ENCODE data around the gene MMP13. TPM values are rescaled to one million over a fixed set of nuclear protein-coding genes. Genes with fewer than 3 reads are reported as not detected.

The MMP13 gene
- total RNA-seq, 1 experiment from 2014 or later, result not detected

GRCh38 chr11:102957953-102958352, 2.4 kb upstream of the MMP13 start:
- Histone ChIP-seq H3K4me3 (ENCODE audit: low read depth, low read length, poor library complexity, severe bottlenecking) (no peak overlapping the region), H3K36me3 (ENCODE audit: insufficient read depth, low read length, poor library complexity, severe bottlenecking) (no peaks in the 10 kb centered on the region), H3K9me3 (ENCODE audit: low read depth, low read length, poor library complexity, severe bottlenecking) (no peaks in the 10 kb centered on the region), H3K27ac (ENCODE audit: low read depth, low read length, poor library complexity, severe bottlenecking) (no peak overlapping the region), H3K4me1 (ENCODE audit: insufficient read depth, low read length, poor library complexity, severe bottlenecking) (no peaks in the 10 kb centered on the region), H3K27me3 (replicated peaks; ENCODE audit: insufficient read depth, low read depth, low read length, poor library complexity) (no peaks in the 10 kb centered on the region)
- TF ChIP-seq EZH2 (IDR thresholded peaks at IDR 0.05; ENCODE audit: borderline replicate concordance, low read depth, low read length, poor library complexity, severe bottlenecking) (no peak), CTCF (conservative IDR thresholded peaks at IDR 0.05; ENCODE audit: low read depth, low read length) (no peak)
- ChIA-PET CTCF (no interaction called here), POLR2A (ENCODE audit: low non-redundant PET) (no interaction called here)
- no TSS peak for BruUV-seq (replicated peaks)
- no peak for DNase-seq (ENCODE audit: low spot score)
- intact Hi-C loops (cut with micrococcal nuclease; ENCODE audit: unreplicated experiment), result no loop called here

- Histone ChIP-seq H3K27ac (ENCODE audit: low read depth, low read length, poor library complexity, severe bottlenecking) (no peak overlapping the region), H3K9me3 (ENCODE audit: low read depth, low read length, poor library complexity, severe bottlenecking) (no peaks in the 10 kb centered on the region), H3K36me3 (ENCODE audit: insufficient read depth, low read length, poor library complexity, severe bottlenecking) (no peaks in the 10 kb centered on the region), H3K27me3 (replicated peaks; ENCODE audit: insufficient read depth, low read depth, low read length, poor library complexity) (no peaks in the 10 kb centered on the region), H3K4me1 (ENCODE audit: insufficient read depth, low read length, poor library complexity, severe bottlenecking) (peaks cover 21% of the 10 kb centered on the region), H3K4me3 (ENCODE audit: low read depth, low read length, poor library complexity, severe bottlenecking) (no peak overlapping the region)
- no TSS peak for BruUV-seq (replicated peaks)
- POLR2A ChIA-PET (ENCODE audit: low non-redundant PET), result interaction anchor here (0.7 kb wide), 1 partner anchor 1448 kb away, joined by 9 read pairs; no protein-coding TSS in a partner anchor
- intact Hi-C loops (cut with micrococcal nuclease; ENCODE audit: unreplicated experiment), result no loop called here
- DNase-seq (ENCODE audit: low spot score), result peak; percentile 58
- TF ChIP-seq CTCF (conservative IDR thresholded peaks at IDR 0.05; ENCODE audit: low read depth, low read length) (no peak), EZH2 (IDR thresholded peaks at IDR 0.05; ENCODE audit: borderline replicate concordance, low read depth, low read length, poor library complexity, severe bottlenecking) (no peak)
- CTCF ChIA-PET, result interaction anchor here (0.6 kb wide), 1 partner anchor 85 kb away, joined by 3 read pairs; no protein-coding TSS in a partner anchor
Observed at GRCh38 chr11:102950622-102951081, 4.9 kb downstream of the MMP13 start.

- no TSS peak for BruUV-seq (replicated peaks)
- H3K27me3 ChIP-seq (replicated peaks; ENCODE audit: insufficient read depth, low read depth, low read length, poor library complexity), result no peaks in the 10 kb centered on the region
- intact Hi-C loops (cut with micrococcal nuclease; ENCODE audit: unreplicated experiment), result no loop called here
- peak; percentile 49 for DNase-seq (ENCODE audit: low spot score)
- ChIA-PET CTCF (interaction anchor here (0.6 to 1.0 kb wide), 2 partner anchors 32 to 41 kb away, joined by 4 to 6 read pairs; no protein-coding TSS in a partner anchor), POLR2A (ENCODE audit: low non-redundant PET) (no interaction called here)
- H3K9me3 ChIP-seq (ENCODE audit: low read depth, low read length, poor library complexity, severe bottlenecking), result no peaks in the 10 kb centered on the region
- no peaks in the 10 kb centered on the region for H3K36me3 ChIP-seq (ENCODE audit: insufficient read depth, low read length, poor library complexity, severe bottlenecking)
- H3K27ac ChIP-seq (ENCODE audit: low read depth, low read length, poor library complexity, severe bottlenecking), result no peak overlapping the region
- H3K4me3 ChIP-seq (ENCODE audit: low read depth, low read length, poor library complexity, severe bottlenecking), result no peak overlapping the region
- H3K4me1 ChIP-seq (ENCODE audit: insufficient read depth, low read length, poor library complexity, severe bottlenecking), result peaks cover 21% of the 10 kb centered on the region
- TF ChIP-seq EZH2 (IDR thresholded peaks at IDR 0.05; ENCODE audit: borderline replicate concordance, low read depth, low read length, poor library complexity, severe bottlenecking) (no peak), CTCF (conservative IDR thresholded peaks at IDR 0.05; ENCODE audit: low read depth, low read length) (no peak)
Observed at GRCh38 chr11:102946237-102946636, 9.3 kb downstream of the MMP13 start.
